Thymus (tissue), 11 donors: ENCODE data around the gene FMNL2. TPM values are rescaled to one million over a fixed set of nuclear protein-coding genes. Genes with fewer than 3 reads are reported as not detected.
A peak's percentile ranks its signal among the peaks of the same experiment; 100 is the strongest.

Experiments
- DNase-seq, 9 donors: peaks; one replicate each; pipeline ENCODE4 v3.0.0-alpha.2; 2013; ENCODE audit warnings: low spot score in 9 of 9, low read depth in 6 of 9, missing footprints in 1 of 9
- H3K27ac ChIP-seq, 2 donors: one replicate each; pipeline ENCODE4 v1.5.1; 2013; ENCODE audit warnings: control low read depth in 1 of 2, low read depth in 1 of 2, low read length in 1 of 2, mild to moderate bottlenecking in 1 of 2, moderate library complexity in 1 of 2
- H3K27me3 ChIP-seq, 2 donors: one replicate each; pipeline ENCODE4 v1.5.1; 2013; ENCODE audit warnings: low read length in 1 of 2; ENCODE audit not compliant: control insufficient read depth in 2 of 2, insufficient read depth in 1 of 2
- H3K36me3 ChIP-seq, 2 donors: one replicate each; pipeline ENCODE4 v1.5.1; 2013; ENCODE audit warnings: low read length in 1 of 2, mild to moderate bottlenecking in 1 of 2, moderate library complexity in 1 of 2; ENCODE audit not compliant: control insufficient read depth in 2 of 2, insufficient read depth in 2 of 2
- H3K4me1 ChIP-seq, 2 donors: one replicate each; pipeline ENCODE4 v1.5.1; 2013; ENCODE audit warnings: low read length in 2 of 2; ENCODE audit not compliant: control insufficient read depth in 2 of 2, insufficient read depth in 2 of 2
- H3K4me3 ChIP-seq, 2 donors: one replicate each; pipeline ENCODE4 v1.5.1; 2013; ENCODE audit warnings: low read length in 2 of 2, control low read depth in 1 of 2, mild to moderate bottlenecking in 1 of 2
- H3K9me3 ChIP-seq, 2 donors: one replicate each; pipeline ENCODE4 v1.5.1; 2013; ENCODE audit warnings: low read length in 1 of 2, mild to moderate bottlenecking in 1 of 2; ENCODE audit not compliant: control insufficient read depth in 2 of 2, insufficient read depth in 1 of 2
- WGBS: extraction: QIAGEN DNeasy Blood & Tissue Kit; methylation state at CpG from one replicate; pipeline ENCODE4 v1.1.7; 2013; 5-methylcytosine and 5-hydroxymethylcytosine counted together
- polyA plus RNA-seq: library from polyadenylated mRNA; stranded (reverse); fragments of 200-250 nt; gene quantifications from one replicate; pipeline ENCODE4 v1.2.3, GENCODE V29; 2013
- total RNA-seq: library from RNA; stranded (reverse); fragments of 120-200 nt; gene quantifications from one replicate; pipeline ENCODE4 v1.2.4, GENCODE V29; 2013
- donor health status: healthy.

FMNL2 gene
- total and polyA plus RNA-seq, 2 donors: 18.9 to 61.3 TPM

DNA sequence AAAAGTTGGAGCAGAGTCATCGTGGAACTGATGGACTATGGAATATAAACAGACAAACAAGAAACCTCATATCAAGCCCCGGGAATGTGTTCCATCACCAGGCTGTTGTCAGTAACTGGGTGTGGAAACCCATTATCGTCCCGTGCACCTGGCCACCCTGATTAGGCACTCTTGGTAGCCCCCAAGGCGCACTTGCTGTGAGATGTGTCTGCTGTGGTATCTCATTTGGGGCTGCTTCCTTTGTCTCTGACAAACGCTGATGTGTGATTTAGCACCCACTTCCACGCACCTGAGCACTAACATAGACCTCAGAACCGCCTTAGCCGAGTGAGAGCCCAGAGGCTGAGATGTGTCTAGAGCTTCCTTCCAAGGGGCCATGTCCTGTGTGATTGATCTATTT, 286.0 kb downstream of the FMNL2 start:
- no peaks in the 10 kb centered on the region for H3K9me3 ChIP-seq
- WGBS: 81% methylated on average over 9 of the region's 9 CpGs
- no peaks in the 10 kb centered on the region for H3K36me3 ChIP-seq
- H3K4me1 ChIP-seq: no peaks in the 10 kb centered on the region
- H3K27ac ChIP-seq: no peak overlapping the region
- no peak for DNase-seq
- no peak overlapping the region for H3K4me3 ChIP-seq
- no peaks in the 10 kb centered on the region for H3K27me3 ChIP-seq

DNA sequence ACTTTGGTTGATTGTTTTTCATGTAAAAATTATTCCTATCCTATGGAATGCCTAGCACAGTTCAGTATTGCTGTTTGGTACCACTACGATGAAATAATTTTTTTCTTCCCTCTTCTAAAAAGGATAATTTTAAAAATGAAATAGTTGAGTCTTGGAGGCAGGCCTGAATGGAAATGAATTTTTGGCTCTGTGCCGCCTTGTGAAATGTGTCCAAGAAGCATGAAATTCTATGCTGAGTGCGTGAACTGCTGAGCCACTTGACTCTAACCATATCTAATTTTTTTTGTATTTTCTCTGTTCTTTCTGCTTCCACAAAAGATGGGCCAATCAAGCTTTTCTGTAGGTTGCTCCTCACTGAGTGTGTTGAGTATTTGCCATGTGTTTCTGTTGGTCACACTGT, 287.2 kb downstream of the FMNL2 start:
- no peaks in the 10 kb centered on the region for H3K36me3 ChIP-seq
- WGBS: 98% methylated on average over 3 of the region's 3 CpGs
- H3K4me3 ChIP-seq: no peak overlapping the region
- no peak overlapping the region for H3K27ac ChIP-seq
- DNase-seq: no peak
- H3K4me1 ChIP-seq: no peaks in the 10 kb centered on the region
- H3K27me3 ChIP-seq: no peaks in the 10 kb centered on the region
- no peaks in the 10 kb centered on the region for H3K9me3 ChIP-seq

DNA sequence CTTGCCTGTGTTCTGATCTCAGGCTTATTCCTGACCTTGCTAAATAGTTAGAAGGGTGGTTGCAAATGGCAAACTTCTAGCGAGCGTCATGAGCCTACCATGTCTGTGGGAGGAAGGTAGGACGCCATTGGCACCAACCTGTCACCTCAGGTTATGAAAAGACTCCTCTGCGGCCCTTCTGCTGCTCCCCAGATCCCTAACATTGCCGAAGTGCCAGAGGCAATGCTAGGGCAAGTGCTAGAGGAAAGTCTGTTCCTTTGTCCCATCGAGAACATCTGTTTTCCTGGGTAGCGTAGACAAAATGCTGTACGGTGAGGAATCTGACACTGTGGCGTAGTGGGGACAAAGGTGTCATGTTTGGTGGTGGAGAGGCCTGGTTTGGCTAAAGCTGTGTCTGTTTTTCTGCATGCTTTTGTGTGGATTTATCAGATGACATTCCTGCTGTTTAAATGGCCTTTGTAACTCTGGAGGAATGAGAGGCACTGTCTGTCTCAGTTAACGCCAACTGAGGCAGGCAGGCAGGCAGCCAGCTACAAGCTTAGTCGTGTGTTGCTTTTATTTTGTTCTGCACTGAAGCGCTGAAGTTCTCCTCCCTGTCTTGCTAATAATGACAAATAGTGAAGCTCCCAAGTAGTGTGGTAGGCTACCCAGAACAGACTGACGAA, 288.2 kb downstream of the FMNL2 start:
- no peak overlapping the region for H3K4me3 ChIP-seq
- no peaks in the 10 kb centered on the region for H3K27me3 ChIP-seq
- H3K36me3 ChIP-seq: no peaks in the 10 kb centered on the region
- H3K4me1 ChIP-seq: no peaks in the 10 kb centered on the region
- DNase-seq: no peak
- 88% methylated on average over 13 of the region's 13 CpGs for WGBS
- H3K27ac ChIP-seq: no peak overlapping the region
- H3K9me3 ChIP-seq: no peaks in the 10 kb centered on the region

DNA sequence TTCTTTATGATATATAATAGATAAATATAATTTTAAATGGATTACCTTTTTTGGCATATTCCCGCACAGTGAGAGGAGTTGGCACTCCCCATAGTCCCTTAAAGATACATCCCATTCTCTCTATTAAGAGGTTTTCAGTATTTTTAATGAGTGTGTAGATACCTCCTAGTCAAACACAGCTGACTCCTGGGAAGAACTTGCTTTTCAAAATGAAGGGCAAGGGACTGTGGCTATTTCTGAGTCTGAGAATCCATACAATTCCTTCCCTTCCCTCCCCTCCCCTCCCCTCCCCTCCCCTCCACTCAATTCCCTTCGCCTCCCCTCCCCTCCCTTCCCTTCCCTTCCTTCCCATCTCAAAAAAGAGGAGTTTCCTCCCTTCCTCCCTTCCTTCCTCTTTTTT, 288.8 kb downstream of the FMNL2 start:
- WGBS: 98% methylated on average over 1 of the region's 2 CpGs
- no peaks in the 10 kb centered on the region for H3K9me3 ChIP-seq
- H3K36me3 ChIP-seq: no peaks in the 10 kb centered on the region
- no peak for DNase-seq
- no peaks in the 10 kb centered on the region for H3K4me1 ChIP-seq
- no peak overlapping the region for H3K27ac ChIP-seq
- no peak overlapping the region for H3K4me3 ChIP-seq
- H3K27me3 ChIP-seq: no peaks in the 10 kb centered on the region

DNA sequence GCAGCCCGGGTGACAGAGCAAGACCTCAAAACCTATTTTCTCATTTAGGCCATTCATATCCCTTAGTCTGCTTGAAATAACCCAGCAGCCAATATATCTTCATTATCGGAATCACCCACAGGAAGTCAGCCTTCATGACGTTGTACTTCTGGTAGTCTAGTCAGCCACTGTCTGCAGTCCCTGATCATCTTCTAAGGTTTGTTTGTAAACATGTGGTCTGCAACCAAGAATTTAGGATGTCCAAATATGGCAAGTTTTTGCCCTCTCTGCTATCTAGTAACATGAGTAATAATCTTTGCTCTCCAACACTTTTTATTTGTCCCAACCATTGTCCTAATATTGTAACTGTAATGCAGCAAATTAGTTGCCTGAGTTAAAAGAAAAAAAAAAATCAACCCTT, 289.8 kb downstream of the FMNL2 start:
- no peaks in the 10 kb centered on the region for H3K9me3 ChIP-seq
- no peak for DNase-seq
- no peak overlapping the region for H3K27ac ChIP-seq
- no peaks in the 10 kb centered on the region for H3K4me1 ChIP-seq
- H3K27me3 ChIP-seq: no peaks in the 10 kb centered on the region
- no peaks in the 10 kb centered on the region for H3K36me3 ChIP-seq
- WGBS: 93% methylated on average over 3 of the region's 3 CpGs
- H3K4me3 ChIP-seq: no peak overlapping the region

DNA sequence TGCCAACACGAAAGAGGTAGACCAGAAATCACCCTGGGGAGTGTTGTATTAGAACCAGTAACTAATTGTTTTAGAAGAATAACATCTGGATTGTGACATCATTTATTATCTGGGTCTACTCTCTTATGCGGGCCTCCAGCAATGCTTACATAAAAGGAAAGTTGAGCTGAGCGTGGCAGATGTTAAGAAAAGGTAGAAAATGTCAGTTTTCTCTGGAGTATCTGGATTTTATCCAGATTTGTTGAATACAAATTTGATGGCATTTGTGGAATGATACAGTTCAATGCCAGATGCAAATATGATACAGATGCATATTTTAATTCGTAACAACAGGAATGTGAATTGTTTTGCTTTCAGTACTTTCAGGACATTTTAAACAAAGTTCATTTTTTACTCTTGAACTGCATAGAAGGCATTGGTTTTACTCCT, 292.0 kb downstream of the FMNL2 start:
- H3K4me3 ChIP-seq: no peak overlapping the region
- 93% methylated on average over 4 of the region's 4 CpGs for WGBS
- DNase-seq: no peak

DNA sequence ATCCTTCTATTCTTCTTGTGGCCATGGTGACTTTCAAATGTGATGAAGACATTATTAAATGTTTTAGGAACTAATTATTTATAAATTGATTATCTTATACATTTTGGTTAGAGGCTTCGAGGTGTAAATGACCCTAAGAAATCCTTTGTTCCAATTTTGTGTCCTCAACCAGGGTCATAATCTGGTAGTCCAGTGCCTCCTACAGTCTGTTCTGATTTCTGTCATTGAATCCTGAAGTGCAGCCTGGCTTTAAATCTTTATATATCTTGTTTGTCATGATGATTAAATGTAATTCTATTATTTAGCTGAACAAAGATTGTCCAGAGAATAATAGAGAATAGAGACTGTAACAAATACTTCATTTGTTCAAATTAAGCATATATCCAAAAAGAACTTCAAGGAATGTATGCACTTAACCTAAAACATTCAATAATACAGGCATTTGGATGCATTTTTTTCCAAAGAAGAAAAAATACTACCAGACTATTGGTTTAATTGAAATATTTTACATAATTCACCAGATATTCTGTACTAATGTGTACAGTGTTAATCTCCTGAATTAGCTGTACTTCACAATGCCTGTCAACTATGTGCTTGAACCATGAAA, 292.5 kb downstream of the FMNL2 start:
- H3K27ac ChIP-seq: no peak overlapping the region
- DNase-seq: no peak
- no peaks in the 10 kb centered on the region for H3K36me3 ChIP-seq
- 32% methylated on average over 1 of the region's 1 CpG for WGBS
- H3K4me3 ChIP-seq: no peak overlapping the region
- H3K27me3 ChIP-seq: no peaks in the 10 kb centered on the region
- H3K4me1 ChIP-seq: peaks cover 0 to 3% of the 10 kb centered on the region in 2 donors
- H3K9me3 ChIP-seq: no peaks in the 10 kb centered on the region

More for the DNA sequence above, 292.0 kb downstream of the FMNL2 start:
- no peak overlapping the region for H3K27ac ChIP-seq
- peaks cover 0 to 3% of the 10 kb centered on the region in 2 donors for H3K4me1 ChIP-seq
- no peaks in the 10 kb centered on the region for H3K36me3 ChIP-seq
- no peaks in the 10 kb centered on the region for H3K27me3 ChIP-seq
- no peaks in the 10 kb centered on the region for H3K9me3 ChIP-seq

DNA sequence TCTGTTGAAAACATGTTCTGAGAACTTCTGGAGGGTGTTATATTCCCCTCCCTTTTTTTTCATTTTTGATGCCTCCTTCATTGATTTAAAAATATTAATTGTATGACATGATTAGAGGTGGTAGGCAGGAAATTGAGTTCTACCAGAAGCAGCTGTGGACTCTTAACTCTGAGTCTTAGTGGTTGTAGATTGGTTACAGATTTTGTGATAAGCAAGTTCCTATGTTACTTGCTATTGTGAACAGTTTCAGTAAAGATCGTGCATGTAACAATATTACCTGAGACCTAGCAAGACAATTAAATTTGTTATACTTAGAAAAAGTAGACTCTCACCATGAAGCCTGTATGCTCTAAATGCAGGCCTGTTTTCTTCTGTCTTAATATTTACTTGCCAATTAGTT, 294.2 kb downstream of the FMNL2 start:
- Histone ChIP-seq H3K27me3 (no peaks in the 10 kb centered on the region), H3K36me3 (no peaks in the 10 kb centered on the region), H3K9me3 (no peaks in the 10 kb centered on the region), H3K4me3 (no peak overlapping the region), H3K27ac (no peak overlapping the region), H3K4me1 (peaks cover 0 to 3% of the 10 kb centered on the region in 2 donors)
- DNase-seq: peak in 1 of 9 donors; percentile 37
- 25% methylated on average over 1 of the region's 1 CpG for WGBS

DNA sequence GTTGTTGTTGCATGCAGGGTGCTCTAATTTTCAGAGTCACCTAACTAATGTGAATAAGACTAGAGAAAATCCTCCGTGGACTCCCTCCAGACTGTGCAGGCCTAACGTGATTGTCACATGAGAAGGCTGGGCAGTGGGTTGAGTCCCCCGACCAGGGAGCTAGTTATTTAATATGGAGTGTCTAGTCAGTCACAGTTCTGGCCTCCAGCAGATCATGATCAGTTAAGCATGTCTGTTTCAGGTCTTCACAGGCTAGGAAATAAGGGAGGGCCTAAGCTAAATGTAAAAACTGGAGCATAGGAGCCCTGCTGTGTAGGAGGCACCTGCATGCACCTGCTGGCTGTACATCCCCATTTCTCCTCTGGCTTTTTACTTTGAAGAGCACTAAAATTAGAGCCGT, 295.5 kb downstream of the FMNL2 start:
- WGBS: 94% methylated on average over 4 of the region's 4 CpGs
- no peak overlapping the region for H3K27ac ChIP-seq
- no peaks in the 10 kb centered on the region for H3K9me3 ChIP-seq
- DNase-seq: no peak
- H3K4me1 ChIP-seq: peaks cover 0 to 3% of the 10 kb centered on the region in 2 donors
- no peaks in the 10 kb centered on the region for H3K27me3 ChIP-seq
- H3K4me3 ChIP-seq: no peak overlapping the region
- H3K36me3 ChIP-seq: no peaks in the 10 kb centered on the region
